KMS-11 (cell line): ENCODE measurements around the gene NLGN1.

Source experiments
- H2AFZ ChIP-seq: fragments of 200-600 bp; sonication (generic); 2 replicates; pipeline ENCODE4 v1.6.1; 2016; ENCODE audit warnings: antibody characterized with exemption, mixed run types, low read depth
- H3K27ac ChIP-seq: fragments of 200-600 bp; sonication (generic); 2 replicates; pipeline ENCODE4 v1.6.1; 2016; ENCODE audit warnings: mild to moderate bottlenecking, mixed run types
- H3K27me3 ChIP-seq: fragments of 200-600 bp; sonication (generic); 2 replicates; pipeline ENCODE4 v1.6.1; 2017; ENCODE audit warnings: mild to moderate bottlenecking, low read depth, mixed run types, moderate library complexity; ENCODE audit not compliant: insufficient read depth
- H3K36me3 ChIP-seq: fragments of 200-600 bp; sonication (generic); 2 replicates; pipeline ENCODE4 v1.6.1; 2017; ENCODE audit warnings: mild to moderate bottlenecking, mixed run types; ENCODE audit not compliant: insufficient read depth
- H3K4me1 ChIP-seq: fragments of 200-600 bp; sonication (generic); 2 replicates; pipeline ENCODE4 v1.6.1; 2016; ENCODE audit warnings: mild to moderate bottlenecking, low read depth, mixed run types; ENCODE audit not compliant: poor library complexity, severe bottlenecking
- H3K4me2 ChIP-seq: fragments of 200-600 bp; sonication (generic); 2 replicates; pipeline ENCODE4 v1.7.0; 2016; ENCODE audit warnings: mild to moderate bottlenecking, mixed run types
- H3K4me3 ChIP-seq: fragments of 200-600 bp; sonication (generic); IDR thresholded peaks from 2 replicates; pipeline ENCODE4 v1.6.1; 2017; ENCODE audit warnings: low read depth, low read length, mixed read lengths; ENCODE audit not compliant: insufficient read depth
- H3K79me2 ChIP-seq: fragments of 200-600 bp; sonication (generic); 2 replicates; pipeline ENCODE4 v1.6.1; 2016; ENCODE audit warnings: low read depth, mixed run types; ENCODE audit not compliant: insufficient read depth
- H3K9ac ChIP-seq: fragments of 200-600 bp; sonication (generic); 2 replicates; pipeline ENCODE4 v1.6.1; 2016; ENCODE audit warnings: mild to moderate bottlenecking, mixed run types
- H4K20me1 ChIP-seq: fragments of 200-600 bp; sonication (generic); 2 replicates; pipeline ENCODE4 v1.6.1; 2016; ENCODE audit warnings: mild to moderate bottlenecking, mixed run types; ENCODE audit not compliant: insufficient read depth
- CTCF ChIP-seq: fragments of 200-600 bp; sonication (generic); conservative IDR thresholded peaks from 2 replicates; pipeline ENCODE4 v1.6.1; 2017; ENCODE audit warnings: low read depth, mild to moderate bottlenecking, antibody characterized with exemption, low read length, moderate library complexity, mixed read lengths

NLGN1 gene

DNA sequence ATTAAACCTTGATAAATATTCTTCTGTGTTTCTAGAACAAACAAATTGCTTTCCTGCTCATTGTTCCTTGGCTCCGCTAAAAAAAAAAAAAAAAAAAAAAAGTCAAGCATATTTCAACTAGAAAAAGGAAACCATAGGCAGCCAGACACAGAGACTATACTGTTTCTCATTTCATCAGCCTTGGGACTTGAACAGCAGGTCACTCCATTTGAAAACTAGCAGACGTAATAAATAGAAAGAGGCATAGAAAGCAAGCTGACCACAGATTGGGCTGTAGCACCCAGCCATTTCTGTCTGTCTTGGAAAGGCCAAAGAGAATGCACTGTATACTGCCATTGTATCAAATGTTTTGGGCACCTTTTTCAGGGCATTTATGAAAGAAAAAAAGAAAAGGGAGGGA is 697.1 kb downstream of the NLGN1 start:
- Histone ChIP-seq H3K4me1 (no peaks in the 10 kb centered on the region), H3K36me3 (no peaks in the 10 kb centered on the region), H3K27ac (no peak overlapping the region), H3K4me2 (no peak overlapping the region), H4K20me1 (no peaks in the 10 kb centered on the region), H3K79me2 (no peaks in the 10 kb centered on the region), H2AFZ (no peak overlapping the region), H3K27me3 (no peaks in the 10 kb centered on the region), H3K4me3 (no peak overlapping the region), H3K9ac (no peak overlapping the region)
- TF ChIP-seq CTCF: no peak

DNA sequence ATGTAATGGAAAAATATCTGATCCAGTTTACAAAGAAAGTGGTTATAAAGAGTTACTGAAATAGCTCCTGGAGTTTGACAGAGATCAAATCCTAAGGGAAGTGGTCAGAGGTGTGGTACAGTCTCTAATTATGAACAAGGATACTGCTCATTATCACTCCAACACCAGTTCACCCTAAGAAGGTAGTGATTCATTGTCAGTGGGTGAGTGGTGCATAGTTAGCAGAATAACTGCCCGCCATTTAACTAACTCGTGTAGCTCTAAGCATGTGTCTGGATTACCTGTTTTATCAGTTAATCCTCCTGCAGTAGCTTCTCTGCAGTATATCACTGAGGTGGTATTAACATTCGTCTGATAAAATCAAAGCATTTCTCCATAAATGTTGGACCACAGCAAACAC is 700.1 kb downstream of the NLGN1 start:
- Histone ChIP-seq H4K20me1 (no peaks in the 10 kb centered on the region), H3K79me2 (no peaks in the 10 kb centered on the region), H3K4me1 (peaks cover 18% of the 10 kb centered on the region), H3K4me3 (no peak overlapping the region), H3K27me3 (no peaks in the 10 kb centered on the region), H3K36me3 (no peaks in the 10 kb centered on the region), H2AFZ (no peak overlapping the region), H3K9ac (no peak overlapping the region), H3K27ac (no peak overlapping the region), H3K4me2 (no peak overlapping the region)
- no peak for TF ChIP-seq CTCF

DNA sequence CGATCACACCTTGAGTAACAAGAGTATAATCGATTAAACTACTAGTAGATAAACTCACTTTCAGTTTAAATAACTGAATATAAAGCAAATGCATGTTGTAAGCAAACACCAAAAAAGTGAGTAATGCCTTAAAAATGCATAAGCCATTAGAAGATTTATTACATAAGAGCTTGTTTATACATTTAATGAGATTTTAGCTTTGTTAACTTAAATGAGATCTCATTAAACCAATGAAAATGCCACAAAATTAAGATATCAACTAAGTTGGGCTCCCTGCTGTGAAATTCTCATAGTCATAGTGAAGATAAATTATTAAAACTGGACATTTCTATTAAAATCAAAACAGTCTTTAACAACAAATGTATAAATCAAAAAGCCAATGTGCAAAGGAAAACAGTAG is 701.2 kb downstream of the NLGN1 start:
- Histone ChIP-seq H3K9ac (no peak overlapping the region), H3K36me3 (no peaks in the 10 kb centered on the region)

DNA sequence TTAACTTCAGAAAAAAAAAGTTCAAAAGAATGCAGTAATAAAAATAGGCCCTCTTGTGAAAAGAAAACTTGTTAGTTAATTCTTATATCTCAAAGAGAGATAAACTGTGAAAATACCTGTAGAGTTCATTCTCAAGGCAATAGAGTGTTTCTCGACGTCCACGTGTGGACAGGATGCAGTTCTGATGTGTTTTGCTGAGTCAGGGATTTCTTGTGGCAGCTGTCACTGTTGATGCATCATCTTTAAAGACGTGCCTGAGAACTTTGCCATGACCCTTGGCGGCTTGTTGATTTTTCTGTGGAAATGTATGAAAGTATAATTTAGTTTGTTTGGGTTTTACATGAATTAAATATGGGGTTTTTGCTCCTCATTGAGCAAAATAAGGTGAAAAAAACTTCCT is 702.2 kb downstream of the NLGN1 start:
- TF ChIP-seq CTCF: no peak

More for the DNA sequence above, 701.2 kb downstream of the NLGN1 start:
- Histone ChIP-seq H4K20me1 (no peaks in the 10 kb centered on the region), H2AFZ (no peak overlapping the region), H3K27me3 (no peaks in the 10 kb centered on the region), H3K4me3 (no peak overlapping the region), H3K4me1 (peaks cover 18% of the 10 kb centered on the region), H3K79me2 (no peaks in the 10 kb centered on the region), H3K27ac (no peak overlapping the region), H3K4me2 (no peak overlapping the region)
- no peak for TF ChIP-seq CTCF

More for the DNA sequence above, 702.2 kb downstream of the NLGN1 start:
- H3K4me2 ChIP-seq: no peak overlapping the region
- H3K4me1 ChIP-seq: peaks cover 18% of the 10 kb centered on the region
- H3K27me3 ChIP-seq: no peaks in the 10 kb centered on the region
- H3K36me3 ChIP-seq: no peaks in the 10 kb centered on the region
- H3K4me3 ChIP-seq: no peak overlapping the region
- no peak overlapping the region for H3K9ac ChIP-seq
- no peaks in the 10 kb centered on the region for H3K79me2 ChIP-seq
- no peak overlapping the region for H3K27ac ChIP-seq
- H4K20me1 ChIP-seq: no peaks in the 10 kb centered on the region
- no peak overlapping the region for H2AFZ ChIP-seq
